Measurements from ENCODE around the gene FAHD1. TPM values are rescaled to one million over a fixed set of nuclear protein-coding genes. Genes with fewer than 3 reads are reported as not detected.

Gene FAHD1
- polyA plus RNA-seq, 3 donors from 2014 or later, result 22.7 to 35.4 (median 24.8) TPM

DNA sequence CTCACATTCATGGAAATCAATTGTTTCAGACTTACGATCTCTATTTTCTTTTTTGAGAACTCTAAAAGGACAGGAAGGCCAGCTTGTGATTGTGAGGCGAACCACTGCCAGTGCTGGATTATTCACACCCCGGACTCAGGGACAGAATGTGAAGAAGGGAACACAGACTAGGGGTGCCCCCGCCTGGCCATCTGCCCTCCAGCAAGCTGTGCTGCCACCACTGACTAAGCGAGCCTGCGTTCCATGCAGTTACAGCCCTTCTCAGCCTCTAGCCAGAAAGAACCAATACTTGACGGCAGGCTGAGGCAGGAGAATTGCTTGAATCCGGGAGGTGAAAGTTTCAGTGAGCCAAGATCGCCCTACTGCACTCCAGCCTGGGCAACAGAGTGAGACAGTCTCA, 3.2 kb upstream of the FAHD1 start:
- Mint-ChIP-seq H3K4me3 (peak overlapping the region in 3 of 5 donors; percentile 15 to 41 (median 19)), H3K36me3 (no peaks in the 10 kb centered on the region), H3K27me3 (ENCODE audit: low read depth in 3 of 3) (peaks cover 8 to 14% (median 11%) of the 10 kb centered on the region in 3 donors), H3K9me3 (no peaks in the 10 kb centered on the region), H3K4me1 (peaks cover 29 to 35% of the 10 kb centered on the region in 2 donors), H3K27ac (peak overlapping the region in 1 of 6 donors; percentile 48)
- DNase-seq, result no peak

DNA sequence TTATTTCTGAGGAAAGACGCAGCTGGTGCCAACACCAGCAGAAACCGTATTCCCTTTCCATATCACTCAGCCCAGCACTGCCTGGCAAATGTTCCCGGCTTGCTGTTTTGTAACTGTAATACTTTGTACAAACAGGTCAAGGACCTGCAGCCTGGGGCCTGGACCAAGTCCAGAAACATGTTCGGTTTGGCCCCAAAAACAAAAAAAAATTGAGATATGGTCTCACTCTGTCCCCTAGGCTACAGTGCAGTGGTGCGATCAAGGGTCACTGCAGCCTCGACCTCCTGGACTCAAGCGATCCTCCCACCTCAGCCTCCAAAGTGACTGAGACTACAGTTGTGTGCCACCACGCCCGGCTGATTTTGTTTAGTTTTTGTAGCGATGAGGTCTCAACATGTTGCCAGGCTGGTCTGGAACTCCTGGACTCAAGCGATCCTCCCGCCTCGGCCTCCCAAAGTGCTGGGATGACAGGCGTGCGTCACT, 1.6 kb upstream of the FAHD1 start:
- Mint-ChIP-seq H3K4me1 (peaks cover 34 to 44% of the 10 kb centered on the region in 2 donors), H3K27me3 (ENCODE audit: low read depth in 3 of 3) (peaks cover 8 to 14% (median 11%) of the 10 kb centered on the region in 3 donors), H3K27ac (peak overlapping the region in 5 of 6 donors; percentile 67 to 87 (median 84)), H3K9me3 (no peaks in the 10 kb centered on the region), H3K36me3 (no peaks in the 10 kb centered on the region), H3K4me3 (peak overlapping the region; percentile 78 to 83 (median 82))
- no peak for DNase-seq

- DNase-seq, result peak in 1 of 3 donors; percentile 87
- Mint-ChIP-seq H3K36me3 (peaks cover 0 to 4% (median 0%) of the 10 kb centered on the region in 3 donors), H3K27ac (peak overlapping the region; percentile 79 to 87 (median 84)), H3K4me3 (peak overlapping the region; percentile 78 to 83 (median 82)), H3K9me3 (no peaks in the 10 kb centered on the region), H3K27me3 (ENCODE audit: low read depth in 3 of 3) (peaks cover 8 to 14% (median 11%) of the 10 kb centered on the region in 3 donors), H3K4me1 (peaks cover 36 to 44% of the 10 kb centered on the region in 2 donors)
These were observed 929 bp upstream of the FAHD1 start for GRCh38 chr16:1825864-1826690.

DNA sequence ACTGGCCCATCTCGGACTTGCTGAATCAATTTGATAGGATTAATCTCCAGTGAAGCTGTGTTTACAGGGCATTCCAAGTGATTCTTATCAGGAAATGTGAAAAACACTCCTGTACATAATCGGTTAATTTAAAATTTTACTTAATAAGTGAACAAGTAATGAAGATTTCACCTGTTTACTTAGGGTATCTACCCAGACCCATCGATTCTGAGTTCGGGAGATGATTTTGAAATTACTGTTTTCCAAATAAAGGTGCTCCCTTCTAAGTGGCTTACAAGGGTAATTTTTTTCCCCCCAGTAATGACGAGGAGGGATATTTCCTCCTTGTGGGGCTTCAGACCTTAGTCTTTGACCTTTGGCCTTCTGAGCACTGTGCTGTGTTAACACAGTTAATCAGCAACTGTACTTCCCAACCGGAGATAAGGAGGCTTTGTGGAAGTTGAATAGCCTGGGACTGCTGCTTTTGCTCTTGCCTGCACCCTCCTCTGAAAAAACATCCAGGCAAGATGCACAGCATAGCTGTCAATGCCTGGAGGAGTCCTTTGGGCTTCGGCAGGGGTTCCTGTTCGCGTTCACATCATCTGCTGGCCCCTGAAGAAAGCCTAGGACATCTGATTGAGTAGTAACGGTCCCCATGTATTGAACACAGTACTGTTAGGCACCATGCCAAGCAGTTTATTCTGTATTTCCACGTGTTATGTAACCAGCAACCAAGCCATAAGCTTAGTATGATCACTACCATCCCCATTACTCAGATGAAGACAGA, 1.8 kb downstream of the FAHD1 start:
- Mint-ChIP-seq H3K4me3 (peak overlapping the region in 4 of 5 donors; percentile 35 to 60 (median 44)), H3K27me3 (ENCODE audit: low read depth in 3 of 3) (peaks cover 6 to 14% (median 11%) of the 10 kb centered on the region in 3 donors), H3K9me3 (peaks cover 0 to 1% (median 0%) of the 10 kb centered on the region in 6 donors), H3K27ac (no peak overlapping the region), H3K4me1 (peaks cover 34 to 42% of the 10 kb centered on the region in 2 donors), H3K36me3 (peaks cover 0 to 5% (median 3%) of the 10 kb centered on the region in 3 donors)
- DNase-seq, result no peak

DNA sequence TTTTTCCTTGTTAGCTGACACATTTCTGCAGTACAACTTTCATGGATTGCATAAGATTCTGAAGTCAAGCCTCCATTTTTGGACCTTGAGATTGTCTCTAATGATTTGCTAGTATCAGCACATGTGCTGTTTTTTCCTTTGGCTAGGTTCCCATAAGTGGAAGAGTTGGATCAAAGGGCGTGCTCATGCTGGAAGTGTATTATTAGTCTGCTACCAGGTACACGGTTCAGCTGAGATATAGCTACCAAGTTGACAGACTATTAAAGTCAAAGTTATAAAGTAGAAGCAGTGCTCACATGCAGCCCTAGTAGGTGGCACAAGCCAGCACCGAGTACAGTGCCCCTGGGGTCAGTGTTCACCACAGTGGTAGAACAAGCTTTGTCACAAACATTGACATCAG, 3.2 kb downstream of the FAHD1 start:
- H3K36me3 Mint-ChIP-seq, result peaks cover 0 to 5% (median 3%) of the 10 kb centered on the region in 3 donors
- peaks cover 6 to 14% (median 8%) of the 10 kb centered on the region in 3 donors for H3K27me3 Mint-ChIP-seq (ENCODE audit: low read depth in 3 of 3)
- H3K4me1 Mint-ChIP-seq, result peaks cover 24 to 30% of the 10 kb centered on the region in 2 donors
- no peak overlapping the region for H3K27ac Mint-ChIP-seq
- peaks cover 0 to 1% (median 0%) of the 10 kb centered on the region in 6 donors for H3K9me3 Mint-ChIP-seq
- H3K4me3 Mint-ChIP-seq, result no peak overlapping the region
- no peak for DNase-seq

GRCh38 chr16:1831186-1832075, 4.4 kb downstream of the FAHD1 start:
- H3K4me3 Mint-ChIP-seq, result no peak overlapping the region
- peaks cover 17 to 26% of the 10 kb centered on the region in 2 donors for H3K4me1 Mint-ChIP-seq
- no peak overlapping the region for H3K27ac Mint-ChIP-seq
- H3K27me3 Mint-ChIP-seq (ENCODE audit: low read depth in 3 of 3), result peaks cover 6 to 11% (median 8%) of the 10 kb centered on the region in 3 donors
- H3K36me3 Mint-ChIP-seq, result peaks cover 0 to 5% (median 3%) of the 10 kb centered on the region in 3 donors
- DNase-seq, result no peak
- H3K9me3 Mint-ChIP-seq, result peaks cover 0 to 1% (median 0%) of the 10 kb centered on the region in 6 donors

- no peak overlapping the region for H3K4me3 Mint-ChIP-seq
These were observed 5.9 kb downstream of the FAHD1 start for GRCh38 chr16:1832838-1833454.

DNA sequence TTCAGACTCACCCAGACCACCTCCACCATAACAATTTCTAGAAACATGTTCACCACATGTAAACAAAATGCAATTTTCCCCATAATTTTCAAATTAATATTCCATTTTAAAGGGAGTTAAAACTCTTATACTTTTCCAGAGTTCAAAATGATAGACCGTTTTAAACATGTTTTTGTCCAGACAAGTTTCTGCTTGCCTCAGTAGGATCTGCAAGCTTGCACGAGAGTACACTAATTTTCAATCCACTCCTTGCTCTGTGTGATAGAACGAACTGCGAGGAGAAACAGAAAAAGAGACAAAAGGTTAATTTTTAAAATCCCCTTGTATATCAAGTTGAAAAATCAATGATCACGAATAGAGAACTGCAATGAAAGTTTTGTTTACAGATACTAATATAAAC, 7.1 kb downstream of the FAHD1 start:
- Mint-ChIP-seq H3K4me1 (peaks cover 4 to 6% of the 10 kb centered on the region in 2 donors), H3K4me3 (no peak overlapping the region), H3K36me3 (peaks cover 0 to 5% (median 3%) of the 10 kb centered on the region in 3 donors), H3K9me3 (peaks cover 0 to 1% (median 0%) of the 10 kb centered on the region in 6 donors), H3K27me3 (ENCODE audit: low read depth in 3 of 3) (no peaks in the 10 kb centered on the region), H3K27ac (no peak overlapping the region)
- no peak for DNase-seq

More at GRCh38 chr16:1832838-1833454, 5.9 kb downstream of the FAHD1 start:
- H3K36me3 Mint-ChIP-seq, result peaks cover 0 to 5% (median 3%) of the 10 kb centered on the region in 3 donors
- peaks cover 9 to 15% of the 10 kb centered on the region in 2 donors for H3K4me1 Mint-ChIP-seq
- no peak overlapping the region for H3K27ac Mint-ChIP-seq
- no peak for DNase-seq
- H3K27me3 Mint-ChIP-seq (ENCODE audit: low read depth in 3 of 3), result no peaks in the 10 kb centered on the region
- H3K9me3 Mint-ChIP-seq, result peaks cover 0 to 1% (median 0%) of the 10 kb centered on the region in 6 donors

GRCh38 chr16:1839554-1839953, 12.5 kb downstream of the FAHD1 start:
- Mint-ChIP-seq H3K9me3 (no peaks in the 10 kb centered on the region), H3K27ac (no peak overlapping the region), H3K36me3 (no peaks in the 10 kb centered on the region), H3K27me3 (ENCODE audit: low read depth in 3 of 3) (no peaks in the 10 kb centered on the region), H3K4me1 (no peaks in the 10 kb centered on the region), H3K4me3 (no peak overlapping the region)
- DNase-seq, result no peak

DNA sequence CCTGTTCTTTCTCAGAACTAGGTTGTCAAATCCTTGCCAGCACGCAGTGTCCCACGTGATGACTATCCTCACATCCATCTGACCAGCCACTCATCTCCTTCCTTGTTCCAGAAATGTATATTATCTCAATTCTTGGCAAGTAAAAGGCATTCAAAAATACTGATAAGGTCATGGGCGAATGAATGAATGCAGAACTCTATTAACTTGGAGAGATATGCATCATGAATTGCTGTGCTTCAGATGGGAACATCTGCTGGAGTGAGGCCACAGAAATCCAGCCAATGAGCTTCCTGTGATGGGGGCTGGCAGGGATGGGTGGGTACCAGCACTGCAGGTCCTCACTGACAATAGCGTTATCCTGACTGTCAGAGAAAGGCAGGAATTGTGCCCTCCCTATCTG, 19.0 kb downstream of the FAHD1 start:
- Mint-ChIP-seq H3K4me3 (no peak overlapping the region), H3K27ac (no peak overlapping the region), H3K36me3 (no peaks in the 10 kb centered on the region), H3K4me1 (no peaks in the 10 kb centered on the region), H3K27me3 (ENCODE audit: low read depth in 3 of 3) (peaks cover 0 to 4% (median 4%) of the 10 kb centered on the region in 3 donors), H3K9me3 (no peaks in the 10 kb centered on the region)
- no peak for DNase-seq

DNA sequence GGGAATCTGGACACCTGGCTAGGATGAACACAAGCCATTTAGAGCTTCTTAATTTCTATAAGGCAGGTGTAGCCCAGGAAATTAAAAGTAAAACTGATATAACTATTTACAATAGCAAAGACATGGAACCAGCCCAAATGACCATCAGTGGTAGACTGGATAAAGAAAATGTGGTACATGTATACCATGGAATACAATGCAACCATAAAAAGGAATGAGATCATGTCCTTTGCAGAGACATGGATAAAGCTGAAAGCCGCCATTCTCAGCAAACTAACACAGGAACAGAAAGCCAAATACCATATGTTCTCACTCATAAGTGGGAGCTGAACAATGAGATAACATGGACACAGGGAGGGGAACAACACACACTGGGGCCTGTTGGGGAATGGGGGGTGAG, 19.4 kb downstream of the FAHD1 start:
- Mint-ChIP-seq H3K9me3 (no peaks in the 10 kb centered on the region), H3K4me1 (no peaks in the 10 kb centered on the region), H3K27me3 (ENCODE audit: low read depth in 3 of 3) (peaks cover 1 to 6% (median 5%) of the 10 kb centered on the region in 3 donors), H3K4me3 (no peak overlapping the region), H3K27ac (no peak overlapping the region), H3K36me3 (no peaks in the 10 kb centered on the region)
- DNase-seq, result no peak

GRCh38 chr16:1850981-1851380, 24.0 kb downstream of the FAHD1 start:
- no peaks in the 10 kb centered on the region for H3K9me3 Mint-ChIP-seq
- no peak for DNase-seq
- H3K27me3 Mint-ChIP-seq (ENCODE audit: low read depth in 3 of 3), result peaks cover 3 to 11% (median 3%) of the 10 kb centered on the region in 3 donors
- H3K36me3 Mint-ChIP-seq, result no peaks in the 10 kb centered on the region
- no peak overlapping the region for H3K4me3 Mint-ChIP-seq
- no peak overlapping the region for H3K27ac Mint-ChIP-seq
- no peaks in the 10 kb centered on the region for H3K4me1 Mint-ChIP-seq
